ENCODE results near the gene KRT80. TPM values are rescaled to one million over a fixed set of nuclear protein-coding genes. Genes with fewer than 3 reads are reported as not detected.
A peak's percentile ranks its signal among the peaks of the same experiment; 100 is the strongest.

KRT80 gene
- total RNA-seq, 3 donors from 2014 or later: 2.9 to 9.8 TPM; not detected in 1

DNA sequence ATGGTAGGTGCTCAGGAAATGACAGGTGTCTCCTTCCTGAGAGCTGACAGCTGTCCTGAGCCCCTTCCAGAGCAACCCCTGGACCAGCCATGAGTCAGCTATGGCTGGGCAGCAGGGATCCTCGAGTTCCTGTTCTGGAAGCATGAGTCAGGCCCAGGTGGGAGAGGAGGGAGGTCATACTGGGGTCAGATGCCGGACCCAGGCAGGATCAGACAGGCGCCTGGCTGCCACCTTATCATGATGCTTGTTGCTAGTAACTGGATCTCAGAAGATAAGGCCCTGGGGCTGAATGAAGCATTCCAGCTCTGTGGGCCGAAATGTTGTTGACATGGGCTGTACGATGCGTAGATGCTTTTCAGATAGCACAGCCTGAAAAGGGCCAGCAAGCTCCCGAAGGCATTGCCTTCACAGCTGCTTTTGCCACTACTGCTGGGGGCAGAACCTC, 23.8 kb upstream of the KRT80 start:
- Histone ChIP-seq H3K4me1 (peaks cover 7 to 25% of the 10 kb centered on the region in 2 donors), H3K27me3 (no peaks in the 10 kb centered on the region), H3K9me3 (no peaks in the 10 kb centered on the region), H3K36me3 (no peaks in the 10 kb centered on the region), H3K4me3 (no peak overlapping the region), H3K27ac (peak overlapping the region; percentile 73 to 84)
- intact Hi-C loops (cut with DNase I; ENCODE audit: low total_unique reads): loop anchor here (10.0 kb wide), 1 partner anchor 71 kb away; no protein-coding TSS in a partner anchor
- peak; percentile 68 to 73 for DNase-seq (ENCODE audit: low spot score in 2 of 2)
- TF ChIP-seq, protein P1, sequence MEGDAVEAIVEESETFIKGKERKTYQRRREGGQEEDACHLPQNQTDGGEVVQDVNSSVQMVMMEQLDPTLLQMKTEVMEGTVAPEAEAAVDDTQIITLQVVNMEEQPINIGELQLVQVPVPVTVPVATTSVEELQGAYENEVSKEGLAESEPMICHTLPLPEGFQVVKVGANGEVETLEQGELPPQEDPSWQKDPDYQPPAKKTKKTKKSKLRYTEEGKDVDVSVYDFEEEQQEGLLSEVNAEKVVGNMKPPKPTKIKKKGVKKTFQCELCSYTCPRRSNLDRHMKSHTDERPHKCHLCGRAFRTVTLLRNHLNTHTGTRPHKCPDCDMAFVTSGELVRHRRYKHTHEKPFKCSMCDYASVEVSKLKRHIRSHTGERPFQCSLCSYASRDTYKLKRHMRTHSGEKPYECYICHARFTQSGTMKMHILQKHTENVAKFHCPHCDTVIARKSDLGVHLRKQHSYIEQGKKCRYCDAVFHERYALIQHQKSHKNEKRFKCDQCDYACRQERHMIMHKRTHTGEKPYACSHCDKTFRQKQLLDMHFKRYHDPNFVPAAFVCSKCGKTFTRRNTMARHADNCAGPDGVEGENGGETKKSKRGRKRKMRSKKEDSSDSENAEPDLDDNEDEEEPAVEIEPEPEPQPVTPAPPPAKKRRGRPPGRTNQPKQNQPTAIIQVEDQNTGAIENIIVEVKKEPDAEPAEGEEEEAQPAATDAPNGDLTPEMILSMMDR (IDR thresholded peaks at IDR 0.05): no peak
- peak in 1 of 3 donors; percentile 24 for TF ChIP-seq POLR2AphosphoS5 (IDR thresholded peaks at IDR 0.05)
- no peak for TF ChIP-seq POLR2A (IDR thresholded peaks at IDR 0.05)

DNA sequence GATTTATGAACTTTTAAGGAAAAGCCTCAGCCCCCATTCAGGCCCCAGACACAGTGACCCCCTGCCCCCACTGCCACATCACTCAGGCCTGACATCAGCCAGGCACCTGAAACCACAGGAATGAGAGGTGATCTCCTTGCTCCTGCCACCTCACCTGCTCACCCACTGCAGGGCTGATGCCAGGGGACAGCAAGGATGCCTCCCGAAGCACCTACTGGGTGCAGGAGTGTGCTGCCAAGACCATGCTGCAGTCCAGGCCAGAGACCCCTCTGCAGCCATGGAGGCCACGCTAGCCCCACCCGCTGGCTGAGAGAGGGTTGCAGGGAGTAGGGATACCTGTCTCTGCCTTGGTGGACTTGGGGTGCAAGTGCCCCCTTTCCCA, 22.6 kb upstream of the KRT80 start:
- TF ChIP-seq, protein P1 (IDR thresholded peaks at IDR 0.05): peak in 1 of 3 donors; percentile 14
- TF ChIP-seq POLR2AphosphoS5 (IDR thresholded peaks at IDR 0.05): no peak
- no peak for TF ChIP-seq POLR2A (IDR thresholded peaks at IDR 0.05)
- Histone ChIP-seq H3K4me3 (no peak overlapping the region), H3K27ac (peak overlapping the region in 1 of 2 donors; percentile 84), H3K27me3 (no peaks in the 10 kb centered on the region), H3K36me3 (no peaks in the 10 kb centered on the region), H3K9me3 (no peaks in the 10 kb centered on the region), H3K4me1 (peaks cover 7 to 25% of the 10 kb centered on the region in 2 donors)
- DNase-seq (ENCODE audit: low spot score in 2 of 2): peak in 1 of 2 donors; percentile 49
- intact Hi-C loops (cut with DNase I; ENCODE audit: low total_unique reads): loop anchor here (10.0 kb wide), 1 partner anchor 70 kb away; no protein-coding TSS in a partner anchor

DNA sequence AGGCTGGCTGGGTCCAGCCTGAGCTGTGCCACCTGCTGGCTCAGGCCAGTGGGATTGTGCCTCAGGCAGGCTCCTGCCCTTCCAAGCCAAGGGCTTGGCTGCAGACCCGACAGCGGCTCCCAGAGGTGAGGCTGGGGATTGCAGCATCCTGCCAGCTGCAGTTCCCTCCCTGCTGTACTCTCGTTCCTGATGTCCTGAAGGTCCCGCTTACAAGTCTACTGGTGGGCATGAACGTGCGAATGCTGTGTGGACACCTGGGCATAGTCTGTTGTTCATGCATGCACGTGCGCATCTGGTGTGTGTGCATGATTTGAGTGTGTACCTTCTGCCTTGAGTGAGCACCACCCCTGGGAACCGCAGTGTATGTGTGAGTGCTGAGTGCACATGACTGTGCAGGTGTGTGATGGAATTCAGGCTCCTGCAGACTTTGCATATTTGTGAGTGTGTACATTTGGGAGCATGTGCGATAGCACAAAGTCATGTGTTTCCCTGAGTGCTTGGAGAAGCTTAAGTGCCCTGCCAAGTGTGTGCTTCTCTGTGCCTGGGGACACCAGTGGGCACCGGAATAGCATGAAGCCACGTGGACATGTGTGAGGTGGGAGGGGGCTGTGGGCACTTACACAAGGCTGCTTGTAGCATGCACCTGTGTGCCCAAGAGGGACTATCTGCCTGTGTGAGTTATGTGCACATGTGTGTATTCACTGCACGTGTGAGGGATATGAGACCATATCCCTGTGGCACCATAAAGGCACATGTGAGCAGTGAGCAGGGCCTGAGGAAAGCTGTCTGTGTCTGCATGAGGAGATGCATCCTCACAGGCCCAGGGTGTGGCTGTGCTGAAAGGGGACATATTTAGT, 22.0 kb upstream of the KRT80 start:
- peak; percentile 63 to 82 for DNase-seq (ENCODE audit: low spot score in 2 of 2)
- Histone ChIP-seq H3K27ac (peak overlapping the region in 1 of 2 donors; percentile 15), H3K36me3 (no peaks in the 10 kb centered on the region), H3K4me3 (no peak overlapping the region), H3K27me3 (no peaks in the 10 kb centered on the region), H3K4me1 (peaks cover 7 to 25% of the 10 kb centered on the region in 2 donors), H3K9me3 (no peaks in the 10 kb centered on the region)
- intact Hi-C loops (cut with DNase I; ENCODE audit: low total_unique reads): loop anchor here (10.0 kb wide), 1 partner anchor 69 kb away; no protein-coding TSS in a partner anchor
- TF ChIP-seq POLR2AphosphoS5 (IDR thresholded peaks at IDR 0.05) (peak in 2 of 3 donors; percentile 17 to 75), POLR2A (IDR thresholded peaks at IDR 0.05) (no peak)
- TF ChIP-seq, protein P1 (IDR thresholded peaks at IDR 0.05): peak; percentile 68 to 98 (median 75)

DNA sequence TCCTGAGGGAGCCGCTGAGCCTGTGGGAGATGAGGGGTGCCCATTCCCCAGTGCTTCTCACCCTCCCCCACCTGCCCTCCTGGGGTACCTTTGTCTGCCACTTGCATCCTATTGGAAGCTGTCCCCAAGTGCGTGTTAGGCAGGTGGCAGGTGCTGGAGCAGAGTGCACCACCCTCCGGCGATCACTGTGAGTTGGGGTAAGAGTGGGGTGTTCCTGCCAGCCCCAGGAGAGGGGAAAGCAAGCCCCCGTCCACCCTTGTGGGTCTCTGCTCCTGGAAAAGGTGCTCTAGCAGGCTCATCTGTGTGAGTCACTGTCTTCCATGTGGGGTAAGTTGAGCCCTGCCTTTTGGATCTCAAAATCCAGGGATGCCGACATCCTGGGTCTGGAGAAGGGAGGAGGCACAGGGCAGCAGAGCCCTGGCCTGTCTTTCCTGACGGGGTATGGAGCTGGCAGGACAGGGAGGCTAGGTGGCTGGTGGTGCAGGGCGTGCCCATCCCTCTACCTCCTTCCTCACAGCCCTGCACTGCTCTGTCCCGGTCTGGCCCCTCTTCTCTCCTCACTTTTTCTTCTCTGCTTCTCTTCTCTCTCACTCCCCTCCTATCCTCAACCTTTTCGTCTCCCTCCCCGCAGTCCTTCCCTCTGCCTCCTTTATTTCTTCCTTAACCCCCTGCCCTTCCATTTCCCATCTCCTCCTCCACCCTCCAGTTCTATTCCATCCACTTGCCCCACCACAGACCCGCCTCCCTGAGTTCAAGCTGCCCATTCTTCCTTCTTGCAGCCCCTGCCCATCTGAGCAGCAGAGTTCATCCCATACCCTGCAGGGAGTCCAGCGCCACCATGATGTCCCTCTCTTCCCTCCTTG, 21.1 kb upstream of the KRT80 start:
- peaks cover 7 to 25% of the 10 kb centered on the region in 2 donors for H3K4me1 ChIP-seq
- peak in 1 of 2 donors; percentile 33 for DNase-seq (ENCODE audit: low spot score in 2 of 2)
- no peaks in the 10 kb centered on the region for H3K36me3 ChIP-seq
- H3K9me3 ChIP-seq: no peaks in the 10 kb centered on the region
- TF ChIP-seq, protein P1 (IDR thresholded peaks at IDR 0.05): no peak
- TF ChIP-seq POLR2A (IDR thresholded peaks at IDR 0.05): no peak
- no peak for TF ChIP-seq POLR2AphosphoS5 (IDR thresholded peaks at IDR 0.05)
- intact Hi-C loops (cut with DNase I; ENCODE audit: low total_unique reads): loop anchor here (10.0 kb wide), 1 partner anchor 68 kb away; no protein-coding TSS in a partner anchor
- H3K27me3 ChIP-seq: no peaks in the 10 kb centered on the region
- no peak overlapping the region for H3K4me3 ChIP-seq
- peak overlapping the region in 1 of 2 donors; percentile 15 for H3K27ac ChIP-seq
